ENCODE data around the gene ERFE.

ERFE gene

GRCh38 chr2:238155051-238155760 lies 3.6 kb upstream of the ERFE start:
- no peak for DNase-seq (ENCODE audit: low read depth)

- DNase-seq (ENCODE audit: low read depth): no peak
Observed at GRCh38 chr2:238155761-238156694, 2.7 kb upstream of the ERFE start.

- no peak for DNase-seq (ENCODE audit: low read depth)
Observed at GRCh38 chr2:238157506-238158017, 1.2 kb upstream of the ERFE start.

GRCh38 chr2:238158018-238158508 lies 707 bp upstream of the ERFE start:
- DNase-seq (ENCODE audit: low read depth): no peak

- no peak for DNase-seq (ENCODE audit: low read depth)
Observed at GRCh38 chr2:238159071-238159539, 335 bp downstream of the ERFE start.

GRCh38 chr2:238159661-238160205 lies 963 bp downstream of the ERFE start:
- DNase-seq (ENCODE audit: low read depth): no peak

- no peak for DNase-seq (ENCODE audit: low read depth)
Observed at GRCh38 chr2:238160206-238161129, 1.7 kb downstream of the ERFE start.

- DNase-seq (ENCODE audit: low read depth): no peak
Observed at GRCh38 chr2:238161291-238162051, 2.7 kb downstream of the ERFE start.

GRCh38 chr2:238162251-238162845 lies 3.6 kb downstream of the ERFE start:
- no peak for DNase-seq (ENCODE audit: low read depth)

GRCh38 chr2:238162846-238163441 lies 4.2 kb downstream of the ERFE start:
- DNase-seq (ENCODE audit: low read depth): no peak

- DNase-seq (ENCODE audit: low read depth): no peak
Observed at GRCh38 chr2:238163481-238164198, 4.9 kb downstream of the ERFE start.

- DNase-seq (ENCODE audit: low read depth): no peak
Observed at GRCh38 chr2:238164906-238165287, 6.1 kb downstream of the ERFE start.

- no peak for DNase-seq (ENCODE audit: low read depth)
Observed at GRCh38 chr2:238165288-238165921, 6.6 kb downstream of the ERFE start.

- DNase-seq (ENCODE audit: low read depth): no peak
Observed at GRCh38 chr2:238166391-238167343, 7.9 kb downstream of the ERFE start.

GRCh38 chr2:238167344-238167715 lies 8.6 kb downstream of the ERFE start:
- no peak for DNase-seq (ENCODE audit: low read depth)

- DNase-seq (ENCODE audit: low read depth): no peak
Observed at GRCh38 chr2:238167761-238168160, 9.0 kb downstream of the ERFE start.

Measured in activated gamma-delta T cell treated with anti-CD3 and anti-CD28 coated beads, Interleukin-2, amount 50 U/mL, for 16 hours (primary cell).